Muscle of back (tissue), 11 donors: ENCODE results near the gene A4GALT. TPM values are rescaled to one million over a fixed set of nuclear protein-coding genes. Genes with fewer than 3 reads are reported as not detected.
A peak's percentile ranks its signal among the peaks of the same experiment; 100 is the strongest.
"Not testable (repeated sequence)": the region's sequence is repeated elsewhere in the genome, so short reads cannot be mapped to it uniquely, and the experiment has no call there.

ENCODE experiments used
- DNase-seq, 3 donors: peaks; one replicate each; pipeline versions ENCODE4 v3.0.0 to v3.0.0-alpha.2; 2013
- polyA plus RNA-seq, 10 donors: library from polyadenylated mRNA; unstranded; fragments of 120-200 nt; gene quantifications; one replicate each; pipeline ENCODE4 v1.2.1, GENCODE V29; 2013; ENCODE audit not compliant: insufficient read length in 10 of 10

The A4GALT gene
- polyA plus RNA-seq, 10 donors = 13.5 to 24.5 (median 20.4) TPM

- peak in 1 of 3 donors; percentile 59 for DNase-seq
These were observed 36.0 kb downstream of the A4GALT start for GRCh38 chr22:42684462-42685195.

DNA sequence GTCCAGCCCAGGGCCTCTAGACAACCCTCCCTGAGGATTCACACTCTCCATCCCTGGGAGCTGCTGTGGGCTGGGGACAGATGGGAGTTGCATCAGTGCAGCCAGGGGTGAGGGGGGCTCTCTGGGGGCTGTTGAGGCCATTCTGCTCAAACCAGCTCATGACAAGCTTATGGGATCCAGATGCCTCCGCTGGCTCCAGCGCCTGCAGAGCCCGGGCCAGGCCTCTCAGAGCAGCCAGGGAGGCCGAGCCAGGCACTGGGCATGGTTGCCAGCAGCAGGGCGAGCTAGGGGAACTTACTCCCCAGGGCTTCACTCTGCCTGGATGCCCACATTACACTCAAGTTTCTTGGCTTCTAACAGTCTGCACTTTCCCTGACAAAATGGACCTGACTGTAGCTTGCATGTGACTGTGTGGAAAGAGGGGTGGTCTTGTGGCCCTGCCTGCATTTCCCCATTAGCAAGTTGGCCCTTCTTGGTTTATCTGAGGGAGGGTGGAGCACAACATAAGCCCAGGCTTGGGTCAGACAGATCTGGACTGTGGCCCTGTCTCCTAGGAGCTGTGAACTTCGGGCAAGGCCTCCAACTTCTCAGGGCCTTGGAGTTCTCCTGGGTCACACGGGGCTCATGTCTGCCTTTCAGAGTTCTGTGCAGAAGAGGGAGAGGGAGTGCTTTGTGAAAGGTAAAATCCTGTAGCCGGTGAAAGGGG, 36.9 kb downstream of the A4GALT start:
- DNase-seq = peak in 2 of 3 donors; percentile 30 to 74

DNA sequence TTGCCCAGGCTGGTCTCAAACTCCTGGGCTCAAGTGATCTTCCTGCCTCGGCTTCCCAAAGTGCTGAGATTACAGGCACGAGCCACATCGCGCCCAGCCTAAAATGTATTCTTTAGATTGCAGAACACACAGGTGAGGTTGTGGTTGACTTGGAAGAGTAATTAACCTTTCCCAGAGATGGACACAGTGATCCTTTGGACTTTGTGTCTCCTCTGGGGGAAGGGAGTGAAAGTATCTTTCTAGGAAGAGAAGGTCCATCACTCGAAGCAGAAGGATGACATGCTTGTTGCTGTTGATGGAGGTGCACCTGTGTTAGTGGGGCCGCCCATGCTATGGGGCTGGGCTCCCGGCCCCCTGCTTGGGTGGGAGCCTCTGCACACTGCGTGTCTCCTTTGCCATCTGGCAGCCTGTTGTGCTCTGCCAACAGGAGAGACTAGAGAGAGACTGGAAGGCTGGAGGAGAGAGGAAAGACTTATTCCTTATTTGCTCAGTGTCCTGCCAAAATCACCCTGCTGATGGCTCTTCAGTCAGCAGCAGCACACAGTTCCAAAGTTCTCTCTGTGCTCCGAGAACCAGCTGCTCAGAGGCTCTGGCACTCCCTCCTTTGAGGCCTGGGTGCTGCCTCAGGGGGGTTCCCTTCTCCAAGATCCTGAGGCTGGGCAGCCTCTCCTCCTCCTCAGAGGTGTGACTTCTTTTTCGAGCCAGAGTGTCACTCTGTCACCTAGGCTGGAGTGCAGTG, 38.4 kb downstream of the A4GALT start:
- no peak for DNase-seq

GRCh38 chr22:42680648-42681047, 40.0 kb downstream of the A4GALT start:
- DNase-seq = peak in 1 of 3 donors; percentile 91

DNA sequence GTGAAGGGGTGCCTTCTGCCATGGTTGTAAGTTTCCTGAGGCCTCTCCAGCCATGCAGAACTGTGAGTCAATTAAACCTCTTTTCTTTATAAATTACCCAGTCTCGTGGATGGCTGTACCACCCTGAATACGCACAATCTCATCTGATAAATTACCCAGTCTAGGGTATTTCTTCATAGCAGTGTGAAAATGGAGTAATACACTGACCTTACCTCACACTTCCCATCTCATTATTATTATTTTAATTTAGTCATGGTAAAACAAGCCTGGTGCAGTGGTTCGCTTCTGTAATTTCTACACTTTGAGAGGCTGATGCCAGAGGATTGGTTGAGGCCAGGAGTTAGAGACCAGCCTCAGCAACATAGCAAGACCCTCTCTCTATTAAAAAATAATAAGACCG, 41.0 kb downstream of the A4GALT start:
- DNase-seq = no peak

GRCh38 chr22:42678894-42679293, 41.8 kb downstream of the A4GALT start:
- no peak for DNase-seq

GRCh38 chr22:42677936-42678335, 42.7 kb downstream of the A4GALT start:
- DNase-seq = not testable (repeated sequence)

DNA sequence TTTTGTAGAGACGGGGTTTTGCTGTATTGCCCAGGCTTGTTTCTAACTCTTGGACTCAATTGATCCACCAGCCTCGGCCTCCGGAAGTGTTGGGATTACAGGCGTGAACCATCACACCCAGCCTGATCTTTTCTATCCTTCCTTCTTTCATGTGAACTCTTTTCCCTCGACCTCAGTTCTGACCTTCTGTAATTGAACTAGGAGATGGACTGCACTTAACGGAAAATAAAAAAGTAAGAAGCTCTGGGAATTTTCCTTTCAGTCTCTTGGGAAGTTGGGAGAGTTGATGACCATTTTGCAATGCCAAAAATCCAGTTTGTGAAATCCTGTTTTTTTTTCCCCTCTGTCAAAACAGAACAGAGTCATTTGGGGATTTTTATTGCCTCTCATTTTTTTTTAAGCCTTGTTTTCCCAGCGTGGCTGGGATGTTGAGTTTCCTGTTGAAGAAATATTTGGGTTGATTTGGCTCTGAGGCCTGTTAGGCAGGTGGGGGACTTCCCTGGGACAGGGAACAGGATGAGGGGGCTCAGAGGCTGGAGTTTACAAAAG, 44.5 kb downstream of the A4GALT start:
- DNase-seq = peak in 1 of 3 donors; percentile 30

DNA sequence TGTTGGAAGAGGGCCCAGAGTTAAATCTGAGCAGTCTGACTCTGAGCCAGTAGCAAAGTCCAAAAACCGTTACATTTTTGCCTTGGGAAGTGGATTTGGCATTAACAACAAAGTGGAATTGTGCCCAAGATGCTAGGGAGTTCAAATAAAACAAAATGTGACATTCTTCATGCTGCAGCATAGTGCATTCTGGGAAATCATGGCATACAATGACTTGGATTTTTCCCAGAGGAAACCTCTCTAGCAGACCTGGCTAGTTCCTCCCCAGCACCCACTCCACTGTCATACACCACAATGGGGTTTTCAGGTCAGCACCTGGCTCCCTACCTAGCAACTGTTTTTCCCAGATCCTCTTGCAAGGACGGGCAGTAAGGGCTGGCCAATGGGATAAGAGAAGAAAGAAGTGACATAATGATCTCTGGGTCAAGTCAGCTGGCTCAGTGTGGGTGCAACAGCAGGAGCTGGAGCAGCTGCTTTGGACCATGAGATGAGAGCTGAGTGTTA, 46.7 kb downstream of the A4GALT start:
- DNase-seq = no peak

GRCh38 chr22:42673071-42673470, 47.6 kb downstream of the A4GALT start:
- DNase-seq = not testable (repeated sequence)

GRCh38 chr22:42670921-42671709, 49.6 kb downstream of the A4GALT start:
- no peak for DNase-seq

DNA sequence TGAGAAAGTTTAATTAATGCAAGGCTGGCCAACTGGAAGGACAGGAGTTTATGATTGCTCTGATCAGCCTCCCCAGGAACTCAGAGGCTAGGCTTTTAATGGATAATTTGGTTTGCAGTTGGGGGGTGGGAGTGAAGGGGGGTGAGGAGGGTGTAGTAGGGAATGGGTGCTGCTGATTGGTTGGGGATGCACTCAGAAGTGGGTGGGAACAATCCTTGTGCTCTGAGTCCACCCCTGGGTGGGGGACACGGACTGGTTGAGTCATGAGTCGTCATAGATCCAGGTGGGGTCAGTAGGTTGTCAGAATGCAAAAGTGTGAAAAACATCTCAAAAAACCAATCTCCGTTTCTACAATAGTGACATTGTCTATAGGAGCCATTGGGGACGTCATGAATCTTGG, 50.6 kb downstream of the A4GALT start:
- no peak for DNase-seq

DNA sequence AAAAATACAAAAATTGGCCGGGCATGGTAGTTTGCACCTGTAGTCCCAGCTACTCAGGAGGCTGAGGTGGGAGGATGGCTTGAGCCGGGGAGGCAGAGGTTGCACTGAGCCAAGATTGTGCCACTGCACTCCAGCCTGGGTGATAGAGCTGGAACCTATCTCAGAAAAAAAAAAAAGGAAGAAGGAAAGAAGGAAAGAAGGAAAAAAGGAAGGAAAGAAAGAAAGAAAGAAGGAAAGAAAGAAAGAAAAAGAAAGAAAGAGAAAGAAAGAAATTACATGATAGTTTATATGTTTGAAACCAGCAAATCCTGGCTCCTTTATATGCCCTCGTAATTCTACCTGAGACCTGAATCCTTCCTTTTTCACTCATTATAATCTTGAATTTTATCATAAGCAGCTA, 54.3 kb downstream of the A4GALT start:
- not testable (repeated sequence) for DNase-seq

- DNase-seq = no peak
These were observed 55.5 kb downstream of the A4GALT start for GRCh38 chr22:42664976-42665831.

GRCh38 chr22:42661985-42662831, 58.5 kb downstream of the A4GALT start:
- peak; percentile 73 to 93 (median 85) for DNase-seq

- DNase-seq = no peak
These were observed 64.1 kb downstream of the A4GALT start for GRCh38 chr22:42656578-42656977.

DNA sequence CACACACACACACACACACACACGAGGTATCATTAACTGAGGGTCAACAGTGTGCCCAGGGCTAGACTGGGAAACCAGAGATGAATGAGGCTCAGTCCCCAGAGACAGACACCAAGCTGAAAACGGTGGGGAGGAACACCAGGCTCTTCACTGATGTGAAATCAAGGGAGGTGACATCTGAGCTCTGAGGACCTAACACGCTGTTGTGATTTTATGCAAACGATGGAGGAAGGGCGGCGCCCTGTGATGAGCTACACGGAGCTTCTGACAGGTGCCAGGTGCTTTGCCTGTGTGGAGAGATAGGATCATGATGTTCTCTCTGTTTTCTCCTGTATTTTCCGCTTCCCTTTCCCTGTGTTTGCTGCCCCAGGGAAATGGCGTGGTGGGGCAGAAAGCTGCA, 65.0 kb downstream of the A4GALT start:
- no peak for DNase-seq

GRCh38 chr22:42654436-42655073, 66.1 kb downstream of the A4GALT start:
- no peak for DNase-seq

DNA sequence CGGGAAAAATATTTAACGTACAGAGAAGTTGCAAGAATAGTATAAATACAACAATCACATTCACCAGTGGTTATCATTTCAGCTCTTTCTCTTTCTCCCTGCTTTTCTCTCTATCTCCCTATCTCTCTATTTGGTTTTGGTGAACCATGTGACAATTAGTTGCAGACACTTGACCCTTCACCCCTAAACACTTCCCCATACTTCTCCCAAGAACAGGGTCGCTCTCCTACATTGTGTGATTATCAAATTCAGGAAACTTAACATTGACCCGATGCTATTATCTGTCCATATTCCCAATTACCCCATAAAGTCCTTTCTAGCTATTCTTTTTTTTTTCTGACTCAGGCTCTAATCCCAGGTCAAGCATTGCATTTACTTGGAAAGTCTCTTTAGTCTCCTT, 66.7 kb downstream of the A4GALT start:
- no peak for DNase-seq
